ENCODE results near the gene NUDC. TPM values are rescaled to one million over a fixed set of nuclear protein-coding genes. Genes with fewer than 3 reads are reported as not detected.

NUDC gene
- total and polyA plus RNA-seq, 9 of the 15 experiments (the other 6 are each of a cell fraction or from before 2014, with no cell fraction given), result 9.8 to 234 (median 149) TPM

- TF ChIP-seq BDP1 (IDR thresholded peaks at IDR 0.05; ENCODE audit: insufficient read depth, insufficient read length) (no peak), SNRNP70 (optimal IDR thresholded peaks at IDR 0.05; ENCODE audit: low read depth, low read length) (no peak), RAD51 (IDR thresholded peaks at IDR 0.05; ENCODE audit: borderline replicate concordance, low read depth) (peak; percentile 95), PHB2 (IDR thresholded peaks at IDR 0.05; ENCODE audit: low read depth) (no peak), NEUROD1 (IDR thresholded peaks at IDR 0.05; ENCODE audit: borderline replicate concordance, low read depth, low read length, partially characterized antibody) (peak; percentile 50), TGIF2 (CRISPR knock-in tag; IDR thresholded peaks at IDR 0.05) (no peak), ZNF431 (CRISPR knock-in tag; IDR thresholded peaks at IDR 0.05) (no peak), MCM2 (IDR thresholded peaks at IDR 0.05; ENCODE audit: low read depth) (no peak), ZNF124 (CRISPR knock-in tag; IDR thresholded peaks at IDR 0.05) (no peak), ZNF717 (CRISPR knock-in tag; IDR thresholded peaks at IDR 0.05) (no peak)
These were observed 21.3 kb upstream of the NUDC start, which contains the start of gene GPATCH3 (continued) for GRCh38 chr1:26900001-26900814.

DNA sequence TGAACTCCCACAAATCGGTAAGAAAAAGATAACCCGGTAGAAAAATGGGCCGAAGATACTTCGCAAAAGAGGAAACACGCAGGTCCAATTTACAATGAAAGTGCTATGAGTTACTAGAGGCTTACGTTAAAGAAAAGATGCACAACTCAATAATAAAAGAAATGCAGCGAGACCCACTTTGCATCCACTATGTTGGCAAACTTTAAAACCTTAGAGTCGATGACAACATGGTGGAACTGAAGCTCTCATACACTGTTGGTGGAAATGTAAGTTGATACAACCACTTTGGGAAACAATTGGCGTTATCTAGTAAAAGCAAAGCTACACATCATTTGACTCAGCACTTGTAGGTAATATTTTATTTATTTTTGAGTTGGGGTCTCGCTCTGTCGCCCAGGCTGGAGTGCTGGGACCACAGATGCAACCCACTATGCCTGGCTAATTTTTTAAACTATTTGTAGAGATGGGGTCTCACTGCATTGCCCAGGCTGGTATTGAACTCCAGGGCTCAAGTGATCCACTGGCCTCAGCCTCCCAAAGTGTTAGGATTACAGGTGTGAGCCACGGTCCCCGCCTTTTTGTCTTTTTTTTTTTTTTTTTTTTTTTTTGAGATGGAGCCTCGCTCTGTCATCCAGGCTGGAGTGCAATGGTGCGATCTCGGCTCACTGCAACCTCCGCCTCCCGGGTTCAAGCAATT, 20.6 kb upstream of the NUDC start:
- in situ Hi-C loops (cut with MboI), result no loop called here
- peaks cover 35% of the 10 kb centered on the region for H3K79me2 ChIP-seq (ENCODE audit: control insufficient read depth, insufficient read depth, low read length)
- no peaks in the 10 kb centered on the region for H4K20me1 ChIP-seq (replicated peaks; ENCODE audit: control insufficient read depth, insufficient read depth, low read length)
- BruUV-seq (replicated peaks), result TSS peak; percentile 95
- peak overlapping the region; percentile 94 for H2AFZ ChIP-seq (ENCODE audit: low read depth, low read length)
- ChIA-PET POLR2A (interaction anchor here (0.6 to 5.8 kb wide), 15 partner anchors 8 to 401 kb away, joined by 3 to 110 read pairs (median 4); partner anchors contain the start of genes GPN2, NR0B2 and RPS6KA1), CTCF (ENCODE audit: low intra/inter-chr PET ratio) (interaction anchor here (0.6 kb wide), 1 partner anchor 11 kb away, joined by 4 read pairs; the partner anchor contains the start of gene GPN2)
- H3K4me1 ChIP-seq (replicated peaks in 1 of 2; ENCODE audit: control insufficient read depth in 2 of 2, insufficient read depth in 2 of 2, low read length in 2 of 2), result peaks cover 9 to 18% of the 10 kb centered on the region in 2 experiments; a peak in 4 of 5 replicates
- H3K9me3 ChIP-seq (replicated peaks; ENCODE audit: control insufficient read depth, insufficient read depth, low read depth, low read length), result no peaks in the 10 kb centered on the region
- no peaks in the 10 kb centered on the region for H3K9me1 ChIP-seq (ENCODE audit: control insufficient read depth, insufficient read depth, low read length)
- H3K4me3 ChIP-seq, result peak overlapping the region; percentile 91
- DNase-seq (ENCODE audit: extremely low read depth in 1 of 4, low spot score in 3 of 4), result no peak
- H3K9ac ChIP-seq (ENCODE audit: insufficient read depth in 1 of 2, low read depth in 2 of 2, low read length in 2 of 2), result peak overlapping the region; percentile 88 to 97
- ATAC-seq, result peak; percentile 8; the same call in 2 of the 3 replicates
- intact Hi-C loops (cut with micrococcal nuclease), result loop anchor here (1.0 kb wide), 1 partner anchor 11 kb away; the partner anchor contains the start of gene GPN2
- H3K4me2 ChIP-seq (ENCODE audit: insufficient read depth, low read length), result peak overlapping the region; percentile 91
- H3K27ac ChIP-seq (ENCODE audit: extremely low read depth, low read depth, low read length), result peak overlapping the region; percentile 81
- FAIRE-seq, result no peak
- peaks cover 22% of the 10 kb centered on the region for H3K36me3 ChIP-seq (ENCODE audit: control insufficient read depth, insufficient read depth, low read length)
- 22% methylated on average over 13 of the region's 18 CpGs for WGBS (ENCODE audit: insufficient coverage, low coverage, missing lambda C conversion rate)
- H3K27me3 ChIP-seq (ENCODE audit: control insufficient read depth in 2 of 2, insufficient read depth in 2 of 2, low read length in 2 of 2), result no peaks in the 10 kb centered on the region; a peak in 1 of 5 replicates
- 0 out of 2 replicates have a peak, but pooled peaks have one; percentile 50 for TF ChIP-seq ZBTB49 (CRISPR knock-in tag; IDR thresholded peaks at IDR 0.05; ENCODE audit: borderline replicate concordance)
- TF ChIP-seq BRD9 (IDR thresholded peaks at IDR 0.05; ENCODE audit: low read depth, partially characterized antibody), result no peak
- TF ChIP-seq BRCA1 (IDR thresholded peaks at IDR 0.05), result no peak
- no peak for TF ChIP-seq BRCA1 (CRISPR knock-in tag; IDR thresholded peaks at IDR 0.05)
- no peak for TF ChIP-seq FOXJ3 (CRISPR knock-in tag; IDR thresholded peaks at IDR 0.05)
- no peak for TF ChIP-seq HIVEP1 (CRISPR knock-in tag; IDR thresholded peaks at IDR 0.05)
- TF ChIP-seq SETDB1 (IDR thresholded peaks at IDR 0.05; ENCODE audit: low read length), result no peak
- no peak for TF ChIP-seq THRA (IDR thresholded peaks at IDR 0.05)
